ENCODE results near the gene HYAL4.
"Not testable (repeated sequence)": the region's sequence is repeated elsewhere in the genome, so short reads cannot be mapped to it uniquely, and the experiment has no call there.

DNA sequence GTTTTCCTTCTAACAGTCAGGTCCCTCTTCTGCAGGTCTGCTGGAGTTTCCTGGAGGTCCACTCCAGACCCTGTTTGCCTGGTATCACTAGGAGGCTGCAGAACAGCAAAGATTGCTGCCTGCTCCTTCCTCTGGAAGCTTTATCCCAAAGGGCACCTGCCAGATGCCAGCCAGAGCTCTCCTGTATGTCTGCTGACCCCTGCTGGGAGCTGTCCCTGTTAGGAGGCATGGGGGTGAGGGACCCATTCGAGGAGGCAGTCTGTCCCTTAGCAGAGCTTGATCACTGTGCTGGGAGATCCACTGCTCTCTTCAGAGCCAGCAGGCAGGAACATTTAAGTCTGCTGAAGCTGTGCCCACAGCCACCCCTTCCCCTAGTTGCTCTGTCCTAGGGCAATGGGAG lies 11.5 kb downstream of the HYAL4 start:
- TF ChIP-seq, protein P1, sequence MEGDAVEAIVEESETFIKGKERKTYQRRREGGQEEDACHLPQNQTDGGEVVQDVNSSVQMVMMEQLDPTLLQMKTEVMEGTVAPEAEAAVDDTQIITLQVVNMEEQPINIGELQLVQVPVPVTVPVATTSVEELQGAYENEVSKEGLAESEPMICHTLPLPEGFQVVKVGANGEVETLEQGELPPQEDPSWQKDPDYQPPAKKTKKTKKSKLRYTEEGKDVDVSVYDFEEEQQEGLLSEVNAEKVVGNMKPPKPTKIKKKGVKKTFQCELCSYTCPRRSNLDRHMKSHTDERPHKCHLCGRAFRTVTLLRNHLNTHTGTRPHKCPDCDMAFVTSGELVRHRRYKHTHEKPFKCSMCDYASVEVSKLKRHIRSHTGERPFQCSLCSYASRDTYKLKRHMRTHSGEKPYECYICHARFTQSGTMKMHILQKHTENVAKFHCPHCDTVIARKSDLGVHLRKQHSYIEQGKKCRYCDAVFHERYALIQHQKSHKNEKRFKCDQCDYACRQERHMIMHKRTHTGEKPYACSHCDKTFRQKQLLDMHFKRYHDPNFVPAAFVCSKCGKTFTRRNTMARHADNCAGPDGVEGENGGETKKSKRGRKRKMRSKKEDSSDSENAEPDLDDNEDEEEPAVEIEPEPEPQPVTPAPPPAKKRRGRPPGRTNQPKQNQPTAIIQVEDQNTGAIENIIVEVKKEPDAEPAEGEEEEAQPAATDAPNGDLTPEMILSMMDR (IDR thresholded peaks at IDR 0.05; ENCODE audit: poor library complexity, severe bottlenecking) = not testable (repeated sequence)
- TF ChIP-seq TAF1 (IDR thresholded peaks at IDR 0.05; ENCODE audit: low read depth); POLR2AphosphoS5 (IDR thresholded peaks at IDR 0.05); SMC3 (conservative IDR thresholded peaks at IDR 0.05; ENCODE audit: poor library complexity); EP300 (conservative IDR thresholded peaks at IDR 0.05; ENCODE audit: poor library complexity, severe bottlenecking); MXI1 (conservative IDR thresholded peaks at IDR 0.05; ENCODE audit: poor library complexity, severe bottlenecking); EZH2 (IDR thresholded peaks at IDR 0.05; ENCODE audit: borderline replicate concordance, insufficient read depth, low read length, poor library complexity, severe bottlenecking): not testable (repeated sequence)
- TF ChIP-seq, protein P2, sequence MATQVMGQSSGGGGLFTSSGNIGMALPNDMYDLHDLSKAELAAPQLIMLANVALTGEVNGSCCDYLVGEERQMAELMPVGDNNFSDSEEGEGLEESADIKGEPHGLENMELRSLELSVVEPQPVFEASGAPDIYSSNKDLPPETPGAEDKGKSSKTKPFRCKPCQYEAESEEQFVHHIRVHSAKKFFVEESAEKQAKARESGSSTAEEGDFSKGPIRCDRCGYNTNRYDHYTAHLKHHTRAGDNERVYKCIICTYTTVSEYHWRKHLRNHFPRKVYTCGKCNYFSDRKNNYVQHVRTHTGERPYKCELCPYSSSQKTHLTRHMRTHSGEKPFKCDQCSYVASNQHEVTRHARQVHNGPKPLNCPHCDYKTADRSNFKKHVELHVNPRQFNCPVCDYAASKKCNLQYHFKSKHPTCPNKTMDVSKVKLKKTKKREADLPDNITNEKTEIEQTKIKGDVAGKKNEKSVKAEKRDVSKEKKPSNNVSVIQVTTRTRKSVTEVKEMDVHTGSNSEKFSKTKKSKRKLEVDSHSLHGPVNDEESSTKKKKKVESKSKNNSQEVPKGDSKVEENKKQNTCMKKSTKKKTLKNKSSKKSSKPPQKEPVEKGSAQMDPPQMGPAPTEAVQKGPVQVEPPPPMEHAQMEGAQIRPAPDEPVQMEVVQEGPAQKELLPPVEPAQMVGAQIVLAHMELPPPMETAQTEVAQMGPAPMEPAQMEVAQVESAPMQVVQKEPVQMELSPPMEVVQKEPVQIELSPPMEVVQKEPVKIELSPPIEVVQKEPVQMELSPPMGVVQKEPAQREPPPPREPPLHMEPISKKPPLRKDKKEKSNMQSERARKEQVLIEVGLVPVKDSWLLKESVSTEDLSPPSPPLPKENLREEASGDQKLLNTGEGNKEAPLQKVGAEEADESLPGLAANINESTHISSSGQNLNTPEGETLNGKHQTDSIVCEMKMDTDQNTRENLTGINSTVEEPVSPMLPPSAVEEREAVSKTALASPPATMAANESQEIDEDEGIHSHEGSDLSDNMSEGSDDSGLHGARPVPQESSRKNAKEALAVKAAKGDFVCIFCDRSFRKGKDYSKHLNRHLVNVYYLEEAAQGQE (IDR thresholded peaks at IDR 0.05; ENCODE audit: borderline replicate concordance) = not testable (repeated sequence)
